Heart left ventricle (tissue), 16 donors: ENCODE data around the gene SF3B2. TPM values are rescaled to one million over a fixed set of nuclear protein-coding genes. Genes with fewer than 3 reads are reported as not detected.
"Not testable (repeated sequence)": the region's sequence is repeated elsewhere in the genome, so short reads cannot be mapped to it uniquely, and the experiment has no call there.

ENCODE experiments used
- ATAC-seq, 4 donors: fragments of 200-7000 bp; cut with Tn5 transposase; one replicate each; pipeline ENCODE4 v1.9.1; 2020 to 2022; ENCODE audit warnings: moderate library complexity in 4 of 4, mild to moderate bottlenecking in 3 of 4, moderate number of reproducible peaks in 1 of 4
- DNase-seq, 5 donors: peaks; one replicate each; pipeline ENCODE4 v3.0.0-alpha.2; 2020
- H3K27ac ChIP-seq, 12 donors: fragments of 200-600 bp; sonication (generic) in 4 of 12; one replicate each; pipeline versions ENCODE4 v1.5.0 to v1.8.0; 2016 to 2022; ENCODE audit warnings: mild to moderate bottlenecking in 2 of 12
- H3K27me3 ChIP-seq, 9 donors: fragments of 200-600 bp; sonication (generic) in 2 of 9; one replicate each; pipeline versions ENCODE4 v1.5.1 to v1.8.0; 2016 to 2022; ENCODE audit warnings: mild to moderate bottlenecking in 3 of 9
- H3K36me3 ChIP-seq, 9 donors: fragments of 200-600 bp; sonication (generic) in 2 of 9; one replicate each; pipeline versions ENCODE4 v1.5.0 to v1.8.0; 2018 to 2022; ENCODE audit warnings: mild to moderate bottlenecking in 2 of 9
- H3K4me1 ChIP-seq, 12 donors: fragments of 200-600 bp; sonication (generic) in 4 of 12; one replicate each; pipeline versions ENCODE4 v1.5.0 to v1.8.0; 2016 to 2022; ENCODE audit warnings: mild to moderate bottlenecking in 3 of 12
- H3K4me3 ChIP-seq, 12 donors: fragments of 200-600 bp; sonication (generic) in 4 of 12; one replicate each; pipeline versions ENCODE4 v1.5.0 to v1.8.0; 2017 to 2022; ENCODE audit warnings: mild to moderate bottlenecking in 9 of 12, moderate library complexity in 4 of 12
- H3K9me3 ChIP-seq, 12 donors: fragments of 200-600 bp; sonication (generic) in 4 of 12; one replicate each; pipeline versions ENCODE4 v1.5.0 to v1.8.0; 2016 to 2022; ENCODE audit warnings: mild to moderate bottlenecking in 1 of 12
- CTCF ChIP-seq, 12 donors: fragments of 200-600 bp; sonication (generic) in 4 of 12; IDR thresholded peaks; one replicate each; pipeline versions ENCODE4 v1.5.0 to v1.8.0; 2018 to 2022; ENCODE audit warnings: antibody characterized with exemption in 12 of 12, mild to moderate bottlenecking in 5 of 12
- POLR2A ChIP-seq, 2 donors: fragments of 450-650 bp; IDR thresholded peaks; one replicate each; pipeline ENCODE4 v1.6.1; 2017; ENCODE audit warnings: antibody characterized with exemption in 2 of 2, mild to moderate bottlenecking in 2 of 2, moderate library complexity in 2 of 2
- WGBS, 4 donors: extraction: QIAGEN DNeasy Blood & Tissue Kit in 2 of 4; methylation state at CpG; one replicate each; pipeline versions ENCODE4 v1.1.5 to v1.1.7; 2013 to 2018; 5-methylcytosine and 5-hydroxymethylcytosine counted together
- intact Hi-C, 10 donors: fragments of 100-400 bp; cut with DNase I; formaldehyde crosslinking; loops; one replicate each; pipeline versions ENCODE4 v1.11.1 to v1.14.2; 2022
- polyA plus RNA-seq, 2 donors: library from polyadenylated mRNA; stranded (reverse); fragments of 200-250 nt; gene quantifications; one replicate each; pipeline ENCODE4 v1.2.3, GENCODE V29; 2013
- total RNA-seq, 9 donors: library from RNA; depleted of rRNA in 2 of 9; stranded (reverse); fragments of >200 nt in 2 of 9; fragmentation: NEBNext Ultra II Directional in 3 of 9; extraction: Animal tissue kit (Norgen Biotek cat#: 25700) in 3 of 9; gene quantifications; one replicate each; pipeline versions ENCODE4 v1.1.0 to v1.2.4, GENCODE V29; 2016 to 2023
- donor health status: ischemic (EF 13 %, LVEDD 7.1; RV severe dilation, severe dysfunction).
- donor health status: healthy with polysubstance abuse.
- donor health status: DM: no; HTN: yes; CAD: no.
- donor health status: DM: no; HTN: no; CAD: no.
- donor health status: ischemic (EF 25% LVEDD 6.9; RV normal size, moderate dysfunction).
- donor health status: ischemic (EF 25% LVEDD 5.7; RV mildly dilated, moderate dysfunction).
- donor health status: healthy.
- donor health status: DM: yes; HTN: yes; CAD: no.
- donor health status: ischemic (EF 35%, LVEDD 5.7; RV mildly dilated, moderate dysfunction).
- donor health status: nonischemic (EF 11% LVEDD 7.7; RV severe dilation, severe dysfunction).
- donor health status: DM: yes; HTN: yes; CAD: no.
- donor health status: PGD.
- donor health status: ischemic (EF 29% LVEDD 5.4; RV normal size, mild dysfunction).
- donor health status: nonischemic (EF 23%, LVEDD 6.1; RV moderate dilation, normal function).

Gene SF3B2
- total and polyA plus RNA-seq, 11 donors, result 43.5 to 106 (median 79.6) TPM

GRCh38 chr11:66017321-66017720 lies 34.8 kb upstream of the SF3B2 start:
- DNase-seq (no peak), ATAC-seq (no peak)
- H3K9me3 ChIP-seq, result no peaks in the 10 kb centered on the region
- TF ChIP-seq POLR2A (IDR thresholded peaks at IDR 0.05) (no peak), CTCF (IDR thresholded peaks at IDR 0.05) (no peak)
- intact Hi-C loops, result no loop called here
- no peak overlapping the region for H3K27ac ChIP-seq
- H3K36me3 ChIP-seq, result no peaks in the 10 kb centered on the region
- peaks cover 0 to 29% (median 7%) of the 10 kb centered on the region in 12 donors for H3K4me1 ChIP-seq
- no peak overlapping the region for H3K4me3 ChIP-seq
- WGBS, 4 donors, result 69 to 91% (median 87%) methylated on average over 4 of the region's 4 CpGs
- H3K27me3 ChIP-seq, result peaks cover under 1 to 18% (median 3%) of the 10 kb centered on the region in 9 donors

GRCh38 chr11:66020212-66020611 lies 32.0 kb upstream of the SF3B2 start:
- 72 to 80% (median 75%) methylated on average over 8 of the region's 8 CpGs for WGBS, 4 donors
- no peak for ATAC-seq
- Histone ChIP-seq H3K4me1 (peaks cover 0 to 24% (median 6%) of the 10 kb centered on the region in 12 donors), H3K4me3 (peak overlapping the region in 1 of 12 donors; percentile 3), H3K27me3 (peaks cover 0 to 3% (median 0%) of the 10 kb centered on the region in 9 donors), H3K36me3 (no peaks in the 10 kb centered on the region), H3K9me3 (no peaks in the 10 kb centered on the region), H3K27ac (no peak overlapping the region)
- DNase-seq, result peak in 1 of 5 donors; percentile 37
- no peak for TF ChIP-seq POLR2A (IDR thresholded peaks at IDR 0.05)
- intact Hi-C loops, result no loop called here

- DNase-seq (peak in 1 of 5 donors; percentile 75), ATAC-seq (peak in 3 of 4 donors; percentile 19 to 35 (median 25))
Measured at GRCh38 chr11:66020618-66021357, 31.4 kb upstream of the SF3B2 start.

GRCh38 chr11:66022401-66023185 lies 29.6 kb upstream of the SF3B2 start:
- ATAC-seq (peak; percentile 56 to 85 (median 72)), DNase-seq (peak; percentile 59 to 90 (median 69))
- Histone ChIP-seq H3K9me3 (no peaks in the 10 kb centered on the region), H3K27ac (no peak overlapping the region), H3K36me3 (no peaks in the 10 kb centered on the region), H3K4me1 (peaks cover 0 to 24% (median 5%) of the 10 kb centered on the region in 12 donors), H3K27me3 (peaks cover 0 to 3% (median 0%) of the 10 kb centered on the region in 9 donors), H3K4me3 (peak overlapping the region in 6 of 12 donors; percentile 3 to 30 (median 16))
- intact Hi-C loops, result no loop called here
- WGBS, 4 donors, result 20 to 31% (median 24%) methylated on average over 27 to 46 of the region's 46 CpGs
- TF ChIP-seq POLR2A (IDR thresholded peaks at IDR 0.05), result no peak
- peak; percentile 84 to 99 (median 94) for TF ChIP-seq CTCF (IDR thresholded peaks at IDR 0.05)

More at GRCh38 chr11:66020618-66021357, 31.4 kb upstream of the SF3B2 start:
- Histone ChIP-seq H3K36me3 (no peaks in the 10 kb centered on the region), H3K9me3 (no peaks in the 10 kb centered on the region), H3K4me1 (peaks cover 0 to 24% (median 5%) of the 10 kb centered on the region in 12 donors), H3K27ac (no peak overlapping the region), H3K27me3 (peaks cover 0 to 3% (median 0%) of the 10 kb centered on the region in 9 donors), H3K4me3 (peak overlapping the region in 1 of 12 donors; percentile 3)
- WGBS, 4 donors, result 80 to 86% (median 83%) methylated on average over 20 to 25 of the region's 25 CpGs
- TF ChIP-seq CTCF (IDR thresholded peaks at IDR 0.05) (no peak), POLR2A (IDR thresholded peaks at IDR 0.05) (no peak)
- intact Hi-C loops, result no loop called here

GRCh38 chr11:66023186-66023440 lies 29.1 kb upstream of the SF3B2 start:
- H3K27ac ChIP-seq, ATAC-seq, H3K27me3 ChIP-seq, H3K36me3 ChIP-seq, H3K4me3 ChIP-seq, H3K9me3 ChIP-seq, intact Hi-C loops: not testable (repeated sequence)
- H3K4me1 ChIP-seq, result peaks cover 0 to 24% (median 5%) of the 10 kb centered on the region in 12 donors
- peak in 1 of 5 donors; percentile 38 for DNase-seq
- WGBS, 4 donors, result 73 to 83% (median 77%) methylated on average over 3 to 5 of the region's 5 CpGs
